Mesenchymal stem cell (in vitro differentiated cells and primary cell): ENCODE results near the gene RNF152.
A peak's percentile ranks its signal among the peaks of the same experiment; 100 is the strongest.

ENCODE experiments used
- DNase-seq: peaks from one replicate; pipeline ENCODE4 v3.0.0-alpha.2; 2013
- H2AFZ ChIP-seq: one replicate; pipeline ENCODE4 v1.6.1; 2013; ENCODE audit warnings: low read depth, mild to moderate bottlenecking, control low read depth, inconsistent platforms, low read length, moderate library complexity
- H2AK5ac ChIP-seq: 2 replicates; pipeline ENCODE4 v1.6.1; 2013; ENCODE audit warnings: low read length, moderate library complexity, mild to moderate bottlenecking, inconsistent platforms; ENCODE audit not compliant: severe bottlenecking
- H2BK120ac ChIP-seq: one replicate; pipeline ENCODE4 v1.6.1; 2013; ENCODE audit warnings: low read depth, mild to moderate bottlenecking, inconsistent platforms, low read length, moderate library complexity
- H2BK12ac ChIP-seq, 2 experiments: one replicate each; pipeline ENCODE4 v1.6.1; 2013; ENCODE audit warnings: inconsistent platforms in 2 of 2, low read length in 2 of 2, mild to moderate bottlenecking in 2 of 2, moderate library complexity in 2 of 2, control low read depth in 1 of 2
- H2BK15ac ChIP-seq: one replicate; pipeline ENCODE4 v1.6.1; 2013; ENCODE audit warnings: mild to moderate bottlenecking, low read depth, inconsistent platforms; ENCODE audit not compliant: poor library complexity, severe bottlenecking
- H2BK5ac ChIP-seq: 2 replicates; pipeline ENCODE4 v1.6.1; 2013; ENCODE audit warnings: low read depth, mild to moderate bottlenecking, low read length, control low read depth, inconsistent platforms; ENCODE audit not compliant: poor library complexity, severe bottlenecking
- H3K14ac ChIP-seq, 2 experiments: one replicate each; pipeline ENCODE4 v1.6.1; 2013; ENCODE audit warnings: inconsistent platforms in 2 of 2, low read length in 2 of 2, control low read depth in 1 of 2, mild to moderate bottlenecking in 1 of 2, moderate library complexity in 1 of 2
- H3K18ac ChIP-seq, 2 experiments: one replicate each; pipeline ENCODE4 v1.6.1; 2013; ENCODE audit warnings: inconsistent platforms in 2 of 2, low read length in 2 of 2, control low read depth in 1 of 2, low read depth in 1 of 2, mild to moderate bottlenecking in 1 of 2
- H3K23ac ChIP-seq, 2 experiments: one replicate each; pipeline ENCODE4 v1.6.1; 2013; ENCODE audit warnings: inconsistent platforms in 2 of 2, low read length in 2 of 2, mild to moderate bottlenecking in 2 of 2, moderate library complexity in 2 of 2, control low read depth in 1 of 2
- H3K27ac ChIP-seq: 2 replicates; pipeline ENCODE4 v1.5.1; 2013; ENCODE audit warnings: mild to moderate bottlenecking, moderate library complexity, low read length, control low read depth, inconsistent platforms; ENCODE audit not compliant: poor library complexity, severe bottlenecking
- H3K27me3 ChIP-seq, 2 experiments: 2 replicates each; pipeline versions ENCODE4 v1.6.1 to v1.7.0; 2013; ENCODE audit warnings: low read length in 2 of 2, mild to moderate bottlenecking in 2 of 2, moderate library complexity in 2 of 2, control low read depth in 1 of 2, inconsistent platforms in 1 of 2; ENCODE audit not compliant: control insufficient read depth in 1 of 2, insufficient read depth in 1 of 2
- H3K36me3 ChIP-seq, 2 experiments: 2 replicates each; pipeline versions ENCODE4 v1.6.1 to v1.7.0; 2013; ENCODE audit warnings: low read length in 2 of 2, control low read depth in 1 of 2, inconsistent platforms in 1 of 2, low read depth in 1 of 2, mild to moderate bottlenecking in 1 of 2; ENCODE audit not compliant: insufficient read depth in 2 of 2, control insufficient read depth in 1 of 2
- H3K4ac ChIP-seq, 2 experiments: one replicate each; pipeline ENCODE4 v1.6.1; 2013; ENCODE audit warnings: inconsistent platforms in 2 of 2, low read length in 2 of 2, mild to moderate bottlenecking in 2 of 2, moderate library complexity in 2 of 2, control low read depth in 1 of 2, low read depth in 1 of 2
- H3K4me1 ChIP-seq: 2 replicates; pipeline ENCODE4 v1.6.1; 2013; ENCODE audit warnings: low read depth, low read length, control low read depth; ENCODE audit not compliant: control insufficient read depth, insufficient read depth
- H3K4me2 ChIP-seq: 2 replicates; pipeline ENCODE4 v1.6.1; 2013; ENCODE audit warnings: low read length, mild to moderate bottlenecking, inconsistent platforms; ENCODE audit not compliant: poor library complexity, severe bottlenecking
- H3K4me3 ChIP-seq, 2 experiments: 2 replicates each; pipeline versions ENCODE4 v1.5.1 to v1.7.0; 2013; ENCODE audit warnings: low read length in 2 of 2, mild to moderate bottlenecking in 2 of 2, control low read depth in 1 of 2, low read depth in 1 of 2; ENCODE audit not compliant: insufficient read depth in 1 of 2
- H3K79me1 ChIP-seq: replicated peaks from 2 replicates; pipeline ENCODE4 v1.6.1; 2013; ENCODE audit warnings: mild to moderate bottlenecking, control low read depth, low read length, inconsistent platforms; ENCODE audit not compliant: poor library complexity, severe bottlenecking
- H3K9ac ChIP-seq: 2 replicates; pipeline ENCODE4 v1.7.0; 2013; ENCODE audit warnings: mild to moderate bottlenecking, low read length, moderate library complexity
- H3K9me3 ChIP-seq: 2 replicates; pipeline ENCODE4 v1.7.0; 2013; ENCODE audit warnings: mild to moderate bottlenecking, low read length; ENCODE audit not compliant: control insufficient read depth
- H4K8ac ChIP-seq: one replicate; pipeline ENCODE4 v1.6.1; 2013; ENCODE audit warnings: inconsistent platforms, mild to moderate bottlenecking, low read length, moderate library complexity
- H4K91ac ChIP-seq: one replicate; pipeline ENCODE4 v1.6.1; 2013; ENCODE audit warnings: mild to moderate bottlenecking, low read length, inconsistent platforms
- WGBS: methylation state at CpG from one replicate; pipeline ENCODE4 v1.1.7; 2013; ENCODE audit warnings: mixed read lengths; 5-methylcytosine and 5-hydroxymethylcytosine counted together

The RNF152 gene

DNA sequence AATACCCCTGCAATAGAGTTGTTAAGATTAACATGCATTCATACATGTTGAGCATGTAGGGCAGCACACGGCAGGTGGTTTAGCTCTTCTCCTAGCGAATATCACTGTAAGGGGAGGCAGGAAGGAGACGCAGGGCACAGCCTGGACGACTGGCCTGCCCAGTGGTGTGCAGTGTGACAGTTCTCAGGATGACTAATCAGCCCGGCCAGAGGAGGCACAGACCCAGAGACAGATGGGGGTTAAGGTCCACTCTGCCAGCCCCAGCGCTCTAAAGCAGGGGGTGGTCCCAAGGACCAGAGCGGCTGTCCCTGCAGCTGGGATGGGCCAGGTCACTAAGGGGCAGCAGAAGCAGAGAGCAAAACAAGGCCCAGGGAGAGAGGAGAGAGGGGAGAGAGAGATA, 63.7 kb downstream of the RNF152 start:
- Histone ChIP-seq H3K9ac (no peak overlapping the region), H3K9me3 (no peaks in the 10 kb centered on the region), H2BK120ac (no peak overlapping the region), H2BK12ac (peak overlapping the region in 1 of 2 experiments; percentile 6), H2BK5ac (no peak overlapping the region), H3K18ac (peak overlapping the region in 1 of 2 experiments; percentile 46), H3K4me3 (no peak overlapping the region), H3K14ac (peak overlapping the region in 1 of 2 experiments; percentile 19), H2AK5ac (no peak overlapping the region), H3K79me1 (no peaks in the 10 kb centered on the region), H3K27me3 (no peaks in the 10 kb centered on the region), H2AFZ (no peak overlapping the region), H3K36me3 (no peaks in the 10 kb centered on the region), H3K27ac (no peak overlapping the region), H3K4ac (no peak overlapping the region), H3K4me1 (peaks cover 3% of the 10 kb centered on the region), H3K4me2 (no peak overlapping the region), H4K8ac (peak overlapping the region; percentile 85), H2BK15ac (peak overlapping the region; percentile 60), H3K23ac (no peak overlapping the region), H4K91ac (no peak overlapping the region)
- WGBS = 78% methylated on average over 7 of the region's 7 CpGs
- DNase-seq = no peak

DNA sequence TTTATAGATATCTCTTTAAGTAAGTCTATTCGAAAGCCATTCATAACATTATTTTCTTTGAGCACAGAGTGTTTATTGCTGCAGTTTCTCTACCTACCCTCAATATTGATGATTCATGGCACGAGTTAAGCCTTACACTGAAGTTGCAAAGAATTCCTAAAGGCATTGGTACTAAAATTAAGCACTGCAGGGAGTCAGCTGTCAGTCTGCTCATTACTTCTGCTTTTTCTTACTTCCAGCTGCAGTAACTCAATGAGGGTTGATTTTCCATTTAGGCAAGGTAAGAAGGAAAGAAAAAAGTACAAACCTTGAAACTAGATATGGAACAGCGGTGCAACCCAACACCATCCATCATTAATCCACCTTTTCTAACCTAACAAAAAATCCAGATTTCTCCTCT, 65.2 kb downstream of the RNF152 start:
- no peak overlapping the region for H3K9ac ChIP-seq
- H2BK15ac ChIP-seq = no peak overlapping the region
- no peak overlapping the region for H2BK12ac ChIP-seq
- H3K4ac ChIP-seq = no peak overlapping the region
- no peak overlapping the region for H4K8ac ChIP-seq
- no peak for DNase-seq
- no peak overlapping the region for H3K4me3 ChIP-seq
- no peak overlapping the region for H2BK120ac ChIP-seq
- H3K4me2 ChIP-seq = no peak overlapping the region
- no peak overlapping the region for H4K91ac ChIP-seq
- no peak overlapping the region for H2AK5ac ChIP-seq
- peaks cover 2% of the 10 kb centered on the region for H3K79me1 ChIP-seq
- H3K9me3 ChIP-seq = no peaks in the 10 kb centered on the region
- H3K27ac ChIP-seq = no peak overlapping the region
- no peak overlapping the region for H2AFZ ChIP-seq
- H3K23ac ChIP-seq = no peak overlapping the region
- H3K14ac ChIP-seq = no peak overlapping the region
- no peak overlapping the region for H3K18ac ChIP-seq
- H3K36me3 ChIP-seq = no peaks in the 10 kb centered on the region
- H3K4me1 ChIP-seq = peaks cover 3% of the 10 kb centered on the region
- no peak overlapping the region for H2BK5ac ChIP-seq
- H3K27me3 ChIP-seq = no peaks in the 10 kb centered on the region
- 58% methylated on average over 2 of the region's 3 CpGs for WGBS

DNA sequence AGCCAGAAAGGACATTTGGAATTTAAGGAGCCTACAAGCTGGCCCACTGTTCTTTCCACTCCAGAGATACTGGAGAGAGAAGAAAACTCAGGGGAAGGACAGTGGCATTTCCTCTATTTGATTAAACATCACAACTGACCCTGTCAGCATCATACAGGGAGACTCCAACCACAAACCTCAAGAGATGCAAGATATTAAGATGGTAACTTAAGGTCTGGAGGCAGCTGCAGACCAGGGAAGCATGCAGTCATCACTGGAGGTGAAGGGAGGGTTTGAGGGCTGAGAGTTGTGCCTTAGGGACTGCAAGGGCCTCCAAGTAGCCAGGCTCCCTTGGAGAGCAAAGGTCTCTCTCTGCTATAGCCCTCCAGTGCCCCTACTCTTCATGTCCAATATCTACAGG, 67.4 kb downstream of the RNF152 start:
- Histone ChIP-seq H3K27ac (no peak overlapping the region), H2AFZ (no peak overlapping the region)
- peak; percentile 69 for DNase-seq

GRCh38 chr18:61824733-61825363, 68.0 kb downstream of the RNF152 start:
- no peaks in the 10 kb centered on the region for H3K27me3 ChIP-seq
- H3K4me3 ChIP-seq = no peak overlapping the region
- WGBS = 85% methylated on average over 2 of the region's 3 CpGs
- H3K23ac ChIP-seq = no peak overlapping the region
- no peak overlapping the region for H2BK15ac ChIP-seq
- H4K8ac ChIP-seq = no peak overlapping the region
- H2AFZ ChIP-seq = no peak overlapping the region
- no peak overlapping the region for H3K14ac ChIP-seq
- peak overlapping the region in 1 of 2 experiments; percentile 21 for H3K18ac ChIP-seq
- peak; percentile 66 for DNase-seq
- no peaks in the 10 kb centered on the region for H3K9me3 ChIP-seq
- H3K27ac ChIP-seq = no peak overlapping the region
- H2BK5ac ChIP-seq = no peak overlapping the region
- H3K4me1 ChIP-seq = peaks cover 3% of the 10 kb centered on the region
- H2BK12ac ChIP-seq = peak overlapping the region in 1 of 2 experiments; percentile 71
- no peak overlapping the region for H2BK120ac ChIP-seq
- peak overlapping the region in 1 of 2 experiments; percentile 44 for H3K4ac ChIP-seq
- no peak overlapping the region for H3K9ac ChIP-seq
- peaks cover 2% of the 10 kb centered on the region for H3K79me1 ChIP-seq
- no peak overlapping the region for H3K4me2 ChIP-seq
- no peak overlapping the region for H4K91ac ChIP-seq
- no peak overlapping the region for H2AK5ac ChIP-seq
- H3K36me3 ChIP-seq = no peaks in the 10 kb centered on the region

More for the DNA sequence above, 67.4 kb downstream of the RNF152 start:
- Histone ChIP-seq H2BK5ac (no peak overlapping the region), H3K27me3 (no peaks in the 10 kb centered on the region), H4K91ac (no peak overlapping the region), H3K14ac (no peak overlapping the region), H2BK15ac (no peak overlapping the region), H3K4ac (no peak overlapping the region), H3K4me3 (no peak overlapping the region), H3K18ac (peak overlapping the region in 1 of 2 experiments; percentile 1), H3K4me1 (peaks cover 3% of the 10 kb centered on the region), H4K8ac (no peak overlapping the region), H3K9ac (no peak overlapping the region), H2BK12ac (no peak overlapping the region), H3K79me1 (peaks cover 2% of the 10 kb centered on the region), H2BK120ac (no peak overlapping the region), H3K36me3 (no peaks in the 10 kb centered on the region), H3K23ac (no peak overlapping the region), H3K9me3 (no peaks in the 10 kb centered on the region), H2AK5ac (no peak overlapping the region), H3K4me2 (no peak overlapping the region)
